HUES64 (cell line): ENCODE results near the gene COBL.
A peak's percentile ranks its signal among the peaks of the same experiment; 100 is the strongest.

ENCODE experiments used
- H3K27ac ChIP-seq: 2 replicates; pipeline ENCODE4 v1.7.0; 2013; ENCODE audit warnings: low read depth, low read length, inconsistent platforms
- H3K27me3 ChIP-seq: 2 replicates; pipeline ENCODE4 v1.6.1; 2013; ENCODE audit warnings: mild to moderate bottlenecking, low read length; ENCODE audit not compliant: insufficient read depth
- H3K36me3 ChIP-seq: 2 replicates; pipeline ENCODE4 v1.6.1; 2013; ENCODE audit warnings: mild to moderate bottlenecking, low read length; ENCODE audit not compliant: insufficient read depth
- H3K4me1 ChIP-seq: 2 replicates; pipeline ENCODE4 v1.6.1; 2013; ENCODE audit warnings: mild to moderate bottlenecking, low read length, moderate library complexity; ENCODE audit not compliant: insufficient read depth
- H3K4me3 ChIP-seq: 2 replicates; pipeline ENCODE4 v1.5.1; 2013; ENCODE audit warnings: mild to moderate bottlenecking, low read length, moderate library complexity
- H3K9ac ChIP-seq: 2 replicates; pipeline ENCODE4 v1.6.1; 2013; ENCODE audit warnings: mild to moderate bottlenecking, low read depth, low read length
- H3K9me3 ChIP-seq: 2 replicates; pipeline ENCODE4 v1.6.1; 2013; ENCODE audit warnings: low read depth, low read length; ENCODE audit not compliant: insufficient read depth
- WGBS: fragments of 150-250, 120-280 bp; methylation state at CpG from one replicate; pipeline ENCODE4 v1.1.7; 2013; ENCODE audit warnings: missing lambda C conversion rate; 5-methylcytosine and 5-hydroxymethylcytosine counted together

The COBL gene

DNA sequence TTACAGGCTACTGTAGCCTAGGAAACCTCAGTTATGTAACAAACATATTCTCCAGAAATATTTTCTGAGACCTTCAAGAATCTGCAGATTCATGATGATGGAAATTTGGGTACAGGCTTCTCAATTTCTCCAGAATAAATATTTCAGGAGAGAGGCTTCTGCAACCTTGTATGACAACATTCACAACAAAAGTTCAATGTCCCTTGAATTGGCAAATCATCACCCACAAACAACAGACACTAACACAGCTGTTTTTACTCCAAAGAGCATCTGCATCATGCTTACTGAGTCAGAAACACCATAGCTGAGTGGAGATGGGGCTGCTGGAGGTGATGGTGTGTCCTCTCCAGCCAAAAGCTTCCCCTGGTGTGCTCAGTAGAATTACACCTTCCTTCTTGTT lies 9.3 kb upstream of the COBL start:
- Histone ChIP-seq H3K27ac (peak overlapping the region; percentile 100; the same call in 1 of the 2 replicates), H3K9me3 (no peaks in the 10 kb centered on the region), H3K9ac (0 out of 2 replicates have a peak overlapping the region, but pooled peaks have one; percentile 6), H3K36me3 (no peaks in the 10 kb centered on the region), H3K27me3 (no peaks in the 10 kb centered on the region), H3K4me3 (no peak overlapping the region), H3K4me1 (peaks cover 45% of the 10 kb centered on the region)

DNA sequence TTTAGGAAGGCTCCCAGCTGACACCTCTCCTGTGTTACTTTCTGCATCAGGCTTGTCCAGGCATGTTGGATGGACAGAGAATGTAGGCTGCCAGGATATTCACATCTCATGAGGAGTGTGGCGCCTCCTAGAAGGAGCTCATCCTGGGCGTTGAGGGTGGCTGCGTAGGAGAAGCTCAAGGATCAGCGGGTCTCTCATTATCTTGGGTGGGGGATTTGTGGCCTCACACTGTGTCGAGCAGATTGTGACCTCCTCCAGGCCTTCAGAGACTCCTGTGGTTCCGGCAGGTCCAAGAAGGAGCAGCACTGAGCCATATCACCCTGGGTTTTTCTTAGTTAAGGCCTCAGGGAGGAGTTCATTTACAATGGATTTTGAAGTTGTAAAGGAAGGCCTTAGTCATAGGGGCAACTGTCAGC lies 8.7 kb upstream of the COBL start:
- Histone ChIP-seq H3K4me1 (peaks cover 48% of the 10 kb centered on the region), H3K4me3 (no peak overlapping the region), H3K9ac (peak overlapping the region; percentile 6; the same call in 1 of the 2 replicates), H3K27ac (peak overlapping the region; percentile 100), H3K27me3 (0 out of 2 replicates have a peak, but pooled peaks cover 6% of the 10 kb centered on the region), H3K36me3 (no peaks in the 10 kb centered on the region), H3K9me3 (no peaks in the 10 kb centered on the region)
- 44% methylated on average over 6 of the region's 6 CpGs for WGBS

DNA sequence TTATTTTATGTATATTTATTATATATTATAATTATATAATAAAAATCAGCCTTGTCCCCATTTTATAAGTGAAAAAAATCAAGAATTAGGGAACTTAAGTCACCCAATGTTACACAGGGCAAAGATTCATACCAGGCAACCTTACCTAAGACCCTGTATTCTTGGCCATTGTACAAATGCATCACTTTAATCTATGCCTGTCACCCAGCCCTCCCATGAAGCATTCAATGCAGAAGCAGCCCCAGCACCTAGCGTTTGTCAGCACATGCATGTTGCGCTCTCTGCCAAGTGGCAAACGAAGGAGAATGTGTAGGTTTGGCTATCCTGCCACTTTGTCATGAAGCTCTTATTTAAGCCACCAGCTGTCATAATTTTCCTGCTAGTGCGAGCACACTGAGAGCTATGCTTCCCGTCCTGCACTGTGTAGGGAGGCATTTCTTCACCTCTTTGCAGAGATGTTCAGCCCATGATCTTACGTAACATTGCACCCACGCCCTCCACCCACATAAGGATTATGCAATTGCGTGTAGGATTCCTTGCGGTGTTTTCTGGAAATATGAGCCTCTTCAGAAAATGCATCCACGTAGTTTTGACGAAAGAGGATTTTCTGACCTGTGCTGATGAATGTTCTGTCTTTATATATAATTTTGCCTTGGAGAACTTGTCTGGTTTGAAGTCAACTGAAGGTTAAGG lies 7.7 kb upstream of the COBL start:
- no peak overlapping the region for H3K4me3 ChIP-seq
- no peak overlapping the region for H3K27ac ChIP-seq

DNA sequence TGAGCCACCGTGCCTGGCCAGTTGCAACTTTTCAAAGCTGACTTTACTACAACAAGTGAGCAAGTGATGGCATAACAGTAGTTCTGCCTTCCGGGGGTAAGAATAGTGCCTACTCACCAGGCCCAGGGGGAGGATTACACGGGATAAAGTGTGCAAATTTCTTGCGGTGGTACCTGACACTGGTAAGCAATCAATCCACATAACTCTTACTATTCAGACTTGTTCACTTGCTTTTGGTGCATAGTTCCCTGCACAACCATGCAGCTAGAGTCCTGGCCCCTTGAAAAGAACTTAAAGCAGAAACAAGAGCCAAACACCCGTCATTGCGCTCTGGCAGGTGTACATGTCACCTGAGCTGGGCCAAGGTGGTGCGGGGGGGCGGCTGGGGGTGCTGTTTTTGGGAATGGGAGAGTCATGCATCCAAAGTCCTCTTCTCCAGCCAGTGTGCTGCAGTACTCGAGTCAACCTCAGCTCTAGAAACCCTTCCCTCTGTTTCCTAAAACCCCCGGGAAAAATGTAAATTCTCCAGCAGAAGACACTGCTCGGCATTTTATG lies 5.4 kb upstream of the COBL start:
- no peaks in the 10 kb centered on the region for H3K9me3 ChIP-seq
- no peak overlapping the region for H3K9ac ChIP-seq
- WGBS, result 86% methylated on average over 11 of the region's 11 CpGs
- H3K27me3 ChIP-seq, result peaks cover 24% of the 10 kb centered on the region; the same call in 1 of the 2 replicates
- no peaks in the 10 kb centered on the region for H3K36me3 ChIP-seq
- H3K4me3 ChIP-seq, result no peak overlapping the region
- peaks cover 39% of the 10 kb centered on the region for H3K4me1 ChIP-seq
- no peak overlapping the region for H3K27ac ChIP-seq

More for the DNA sequence above, 7.7 kb upstream of the COBL start:
- 90% methylated on average over 11 of the region's 11 CpGs for WGBS
- Histone ChIP-seq H3K27me3 (0 out of 2 replicates have a peak, but pooled peaks cover 6% of the 10 kb centered on the region), H3K36me3 (no peaks in the 10 kb centered on the region), H3K4me1 (peaks cover 47% of the 10 kb centered on the region), H3K9me3 (no peaks in the 10 kb centered on the region), H3K9ac (no peak overlapping the region)

DNA sequence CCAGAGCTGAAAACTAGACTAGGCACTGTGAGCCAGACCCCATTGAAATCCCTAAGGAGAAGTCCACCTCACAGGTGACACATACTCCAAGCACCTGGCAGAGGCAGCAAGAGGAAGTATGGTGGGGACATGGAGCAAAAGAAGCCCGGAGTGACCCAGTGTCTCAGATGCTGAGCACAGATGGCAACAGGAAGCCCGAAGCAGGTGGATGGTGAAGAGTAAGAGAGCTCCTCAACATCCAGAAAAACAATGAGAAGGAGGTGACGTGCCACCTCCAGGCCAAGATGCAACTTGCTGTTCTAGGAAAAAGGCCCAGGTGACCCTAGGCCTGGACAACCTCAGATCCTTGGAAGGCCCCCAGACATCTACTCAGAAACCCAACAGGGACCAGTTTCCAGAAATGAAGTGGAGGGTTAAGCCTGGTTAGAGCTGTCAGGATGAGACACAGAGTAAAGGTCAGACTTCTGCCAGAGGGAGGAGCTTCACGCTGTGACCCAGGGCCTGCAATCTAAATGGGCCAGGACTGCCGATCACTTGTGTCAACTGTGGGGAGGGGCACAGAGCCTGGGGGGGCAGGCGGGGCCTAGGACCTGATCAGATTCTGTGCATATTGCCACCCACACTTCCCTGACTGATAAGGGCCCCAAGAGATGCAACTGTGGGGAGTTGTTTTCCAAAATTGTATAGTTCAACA lies 2.4 kb upstream of the COBL start:
- WGBS, result 74% methylated on average over 6 of the region's 6 CpGs
- no peak overlapping the region for H3K9ac ChIP-seq

DNA sequence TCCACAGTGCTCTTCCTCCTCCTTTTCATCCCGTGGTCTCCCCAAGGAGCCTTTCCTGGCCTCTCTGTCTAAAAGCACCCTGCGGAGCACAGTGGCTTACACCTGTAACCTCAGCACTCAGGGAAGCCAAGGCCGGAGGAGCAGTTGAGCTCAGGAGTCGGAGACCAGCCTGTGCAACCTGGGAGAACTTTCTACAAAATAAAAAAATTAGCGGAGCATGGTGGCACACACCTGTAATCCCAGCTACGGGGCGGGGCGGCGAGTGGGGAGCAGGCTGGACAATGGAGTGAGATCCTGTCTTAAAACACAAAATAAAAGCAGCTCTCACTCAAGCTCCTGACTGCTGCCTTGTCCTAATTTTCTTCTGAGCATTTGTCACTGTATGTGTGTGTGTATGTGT lies 1.4 kb upstream of the COBL start:
- no peaks in the 10 kb centered on the region for H3K9me3 ChIP-seq
- H3K27me3 ChIP-seq, result peaks cover 48% of the 10 kb centered on the region
- H3K36me3 ChIP-seq, result no peaks in the 10 kb centered on the region
- no peak overlapping the region for H3K27ac ChIP-seq
- peaks cover 40% of the 10 kb centered on the region for H3K4me1 ChIP-seq
- peak overlapping the region; percentile 62 for H3K4me3 ChIP-seq
- H3K9ac ChIP-seq, result no peak overlapping the region
- 84% methylated on average over 9 of the region's 9 CpGs for WGBS

More for the DNA sequence above, 2.4 kb upstream of the COBL start:
- Histone ChIP-seq H3K9me3 (no peaks in the 10 kb centered on the region), H3K4me1 (peaks cover 30% of the 10 kb centered on the region), H3K4me3 (no peak overlapping the region), H3K27ac (no peak overlapping the region), H3K27me3 (peaks cover 47% of the 10 kb centered on the region), H3K36me3 (no peaks in the 10 kb centered on the region)

DNA sequence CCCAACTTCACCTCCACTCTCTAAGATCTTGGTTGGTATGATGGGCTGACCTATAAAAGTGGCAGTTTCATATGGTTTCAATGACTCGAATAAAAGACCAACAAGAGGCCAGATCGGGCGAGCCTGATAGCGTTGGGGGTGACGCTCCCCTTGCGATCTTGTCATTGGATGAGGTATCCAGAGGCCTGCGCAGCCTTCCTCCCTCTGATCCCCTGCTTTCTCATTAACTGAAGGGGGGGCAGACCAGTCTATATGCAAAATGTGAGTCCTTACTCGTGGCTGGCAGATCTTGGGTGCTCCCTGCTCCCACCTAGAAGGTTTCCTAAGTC lies 937 bp upstream of the COBL start:
- Histone ChIP-seq H3K36me3 (no peaks in the 10 kb centered on the region), H3K27ac (peak overlapping the region; percentile 66; the same call in 1 of the 2 replicates), H3K4me1 (peaks cover 40% of the 10 kb centered on the region), H3K9ac (no peak overlapping the region), H3K27me3 (peaks cover 48% of the 10 kb centered on the region), H3K4me3 (peak overlapping the region; percentile 62), H3K9me3 (no peaks in the 10 kb centered on the region)
- WGBS, result 30% methylated on average over 8 of the region's 8 CpGs

DNA sequence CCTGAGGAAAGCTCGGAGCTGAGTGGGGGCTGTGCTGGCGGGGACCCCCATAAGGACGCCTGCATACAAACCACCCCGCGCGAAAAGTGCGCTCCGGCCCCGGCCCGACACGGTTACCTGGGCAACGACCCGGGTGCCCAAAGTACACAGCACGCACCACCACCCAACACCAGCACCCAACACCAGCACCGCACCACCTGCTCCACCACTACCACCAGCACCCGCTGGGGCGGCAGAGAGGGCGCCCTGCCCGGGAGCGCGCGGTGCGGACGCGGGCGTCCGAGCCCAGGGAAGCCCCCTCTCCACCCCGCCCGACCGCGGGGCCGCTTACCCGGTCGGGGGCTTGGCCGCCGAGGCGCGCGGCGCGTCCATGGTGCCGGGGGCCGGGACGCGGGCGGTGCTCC lies 345 bp downstream of the COBL start:
- under 1% methylated on average over 46 of the region's 46 CpGs for WGBS
- H3K27ac ChIP-seq, result peak overlapping the region; percentile 49; the same call in 1 of the 2 replicates

DNA sequence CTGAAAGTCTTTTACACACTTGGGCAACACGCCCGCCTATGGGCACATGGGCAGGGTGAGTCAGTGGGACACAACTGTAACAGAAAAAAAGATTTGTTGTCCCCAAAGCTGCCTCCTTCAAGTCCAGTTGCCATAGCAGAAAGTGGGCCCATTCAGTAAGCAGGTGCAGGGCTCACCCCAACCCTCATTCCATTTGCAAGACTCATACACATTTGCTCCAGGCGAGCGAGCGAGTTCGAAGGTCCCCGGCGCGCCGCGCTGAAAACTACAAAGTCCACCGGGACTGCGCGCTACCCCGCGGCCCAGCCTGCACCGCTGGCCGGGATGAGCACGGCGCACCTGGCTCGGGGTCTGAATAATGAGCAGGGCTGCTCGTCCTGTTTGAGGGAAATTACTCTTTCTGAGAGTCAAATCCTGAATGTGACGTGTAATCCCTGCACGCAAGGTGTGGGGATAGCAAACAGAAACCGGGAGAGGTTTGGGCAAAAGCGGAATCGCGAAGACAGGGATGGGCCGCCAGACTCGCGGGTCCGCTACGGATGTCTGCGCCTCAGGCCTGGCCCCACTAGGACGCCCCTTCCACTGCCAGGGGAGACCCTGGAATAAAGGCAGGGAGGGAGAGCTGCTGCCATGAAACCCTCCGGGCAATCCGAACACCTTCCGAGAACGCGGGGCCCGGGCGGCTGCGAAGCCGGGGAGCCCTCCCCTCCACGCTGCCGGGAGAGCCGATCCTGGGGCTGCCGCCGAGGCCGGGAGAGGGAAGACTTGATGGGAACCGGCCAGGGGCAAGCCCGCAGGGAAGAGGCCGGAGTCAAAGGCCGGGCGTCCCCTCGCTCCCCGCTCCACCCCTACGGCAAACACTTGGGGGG lies 982 bp downstream of the COBL start:
- H3K4me3 ChIP-seq, result peak overlapping the region; percentile 73
- H3K36me3 ChIP-seq, result no peaks in the 10 kb centered on the region
- 2% methylated on average over 56 of the region's 58 CpGs for WGBS
- H3K27ac ChIP-seq, result peak overlapping the region; percentile 11; the same call in 1 of the 2 replicates
- peaks cover 45% of the 10 kb centered on the region for H3K4me1 ChIP-seq
- peak overlapping the region; percentile 70 for H3K9ac ChIP-seq
- H3K9me3 ChIP-seq, result no peaks in the 10 kb centered on the region
- H3K27me3 ChIP-seq, result peaks cover 45% of the 10 kb centered on the region

More for the DNA sequence above, 345 bp downstream of the COBL start:
- Histone ChIP-seq H3K9me3 (no peaks in the 10 kb centered on the region), H3K4me3 (peak overlapping the region; percentile 73), H3K36me3 (no peaks in the 10 kb centered on the region), H3K4me1 (peaks cover 40% of the 10 kb centered on the region), H3K9ac (peak overlapping the region; percentile 70), H3K27me3 (peaks cover 48% of the 10 kb centered on the region)

DNA sequence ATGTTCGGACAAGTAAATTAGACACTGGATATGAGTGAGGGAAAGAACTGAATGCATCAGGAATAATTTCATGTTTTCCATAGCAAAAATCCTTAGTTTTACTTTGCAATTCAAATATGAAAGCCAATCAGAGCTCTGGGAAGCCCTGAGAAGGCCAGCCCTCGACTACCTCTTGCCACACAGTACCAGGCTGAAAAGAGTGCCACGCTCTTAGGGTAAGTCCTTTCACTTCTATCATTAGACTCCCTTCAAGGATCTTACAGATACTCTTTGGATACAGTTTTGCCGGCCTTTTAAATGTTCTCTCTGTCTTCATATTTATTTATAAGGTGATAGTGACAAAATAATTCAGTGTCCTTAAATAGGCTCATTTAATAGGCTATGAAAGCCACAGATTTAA lies 1.9 kb downstream of the COBL start:
- peaks cover 42% of the 10 kb centered on the region for H3K27me3 ChIP-seq
- no peak overlapping the region for H3K9ac ChIP-seq
- H3K9me3 ChIP-seq, result no peaks in the 10 kb centered on the region
- peaks cover 49% of the 10 kb centered on the region for H3K4me1 ChIP-seq
- H3K4me3 ChIP-seq, result peak overlapping the region; percentile 73
- 81% methylated on average over 3 of the region's 4 CpGs for WGBS
- no peak overlapping the region for H3K27ac ChIP-seq
- no peaks in the 10 kb centered on the region for H3K36me3 ChIP-seq
